DMS114 treated with DMSO at 0.1 percent for 48 hours (cell line): ENCODE data around the gene MAVS.
"Not testable (repeated sequence)": the region's sequence is repeated elsewhere in the genome, so short reads cannot be mapped to it uniquely, and the experiment has no call there.

ENCODE experiments used
- DNase-seq: peaks from one replicate; lab custom pipeline; 2025; ENCODE audit not compliant: unreplicated experiment; lab: John Stamatoyannopoulos, UW

The MAVS gene

GRCh38 chr20:3906744-3907721 lies 60.4 kb downstream of the MAVS start:
- DNase-seq: not testable (repeated sequence)

DNA sequence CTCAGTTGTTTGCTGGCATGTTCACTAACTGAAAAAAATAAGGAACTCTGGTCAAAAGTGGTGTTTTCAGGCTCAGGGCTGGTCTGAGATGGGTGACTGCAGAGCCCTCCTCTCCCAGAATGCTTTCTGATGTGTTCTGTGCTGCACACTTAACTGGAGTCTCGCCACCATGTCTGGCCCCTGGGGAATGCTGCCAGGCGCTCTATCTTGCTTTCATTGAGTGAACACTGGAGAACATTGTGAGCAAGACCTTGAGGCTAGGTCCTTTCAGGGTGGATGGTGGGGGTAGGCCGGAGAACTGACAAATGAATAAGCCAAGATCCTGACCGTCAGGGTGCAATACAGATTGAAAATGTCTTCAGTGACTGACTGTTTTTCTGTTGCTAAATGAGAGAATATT lies 62.0 kb downstream of the MAVS start:
- no peak for DNase-seq

DNA sequence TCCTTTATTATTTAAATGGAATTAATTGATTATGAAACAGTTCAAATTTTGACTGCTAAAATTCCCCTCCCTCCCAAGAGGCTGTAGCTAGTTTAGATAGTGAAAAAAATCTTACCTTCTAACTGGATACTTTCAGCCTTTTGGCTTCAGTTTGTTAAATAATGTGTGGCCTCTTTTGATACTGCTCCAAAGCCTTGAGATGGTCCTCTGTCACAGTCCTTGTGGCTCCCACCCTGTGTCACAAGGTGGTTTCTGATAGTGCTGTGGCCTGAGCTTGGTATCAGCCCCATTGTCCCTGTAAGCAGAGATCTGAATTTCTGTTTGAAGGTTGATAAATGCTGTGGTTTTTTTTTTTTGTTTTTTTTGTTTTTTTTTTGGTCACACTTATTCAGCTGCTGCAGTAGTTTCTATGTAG lies 63.3 kb downstream of the MAVS start:
- no peak for DNase-seq

GRCh38 chr20:3910853-3911252 lies 64.2 kb downstream of the MAVS start:
- no peak for DNase-seq

GRCh38 chr20:3911956-3912355 lies 65.3 kb downstream of the MAVS start:
- no peak for DNase-seq

DNA sequence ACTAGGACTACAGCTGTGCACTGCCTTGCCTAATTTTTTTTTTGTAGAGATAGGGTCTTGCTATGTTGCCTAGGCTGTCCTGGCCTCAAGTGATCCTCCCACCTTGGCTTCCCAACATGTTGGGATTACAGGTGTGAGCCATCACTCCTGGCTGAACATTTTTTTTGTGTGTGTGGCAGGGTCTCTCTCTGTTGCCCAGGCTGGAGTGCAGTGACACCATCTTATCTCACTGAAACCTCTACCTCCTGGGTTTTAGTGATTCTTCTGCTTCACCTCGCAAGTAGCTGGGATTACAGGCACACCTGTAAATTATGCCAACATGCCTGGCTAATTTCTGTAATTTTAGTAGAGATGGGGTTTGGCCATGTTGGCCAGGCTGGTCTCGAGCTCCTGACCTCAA lies 67.8 kb downstream of the MAVS start:
- no peak for DNase-seq

DNA sequence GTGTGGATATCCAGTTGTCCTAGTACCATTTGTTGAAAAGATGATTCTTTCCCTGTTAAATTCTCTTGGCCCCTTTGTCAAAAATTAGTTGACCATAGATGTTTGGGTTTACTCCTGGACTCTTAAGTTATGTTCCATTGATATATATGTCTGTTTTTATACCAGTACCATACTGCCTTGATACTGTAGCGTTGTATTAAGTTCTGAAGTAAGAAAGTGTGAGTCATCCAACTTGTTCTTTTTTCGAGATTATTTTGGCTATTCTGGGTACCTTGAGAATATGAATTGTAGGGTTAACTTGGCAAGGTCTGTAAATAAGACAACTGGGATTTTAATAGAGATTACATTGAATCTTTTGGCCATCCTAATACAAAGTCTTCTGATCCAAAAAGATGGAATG lies 69.1 kb downstream of the MAVS start:
- DNase-seq: no peak

GRCh38 chr20:3916364-3916763 lies 69.7 kb downstream of the MAVS start:
- DNase-seq: no peak

- DNase-seq: no peak
Measured at GRCh38 chr20:3919352-3919751, 72.7 kb downstream of the MAVS start.

GRCh38 chr20:3922223-3922982 lies 75.8 kb downstream of the MAVS start:
- no peak for DNase-seq

DNA sequence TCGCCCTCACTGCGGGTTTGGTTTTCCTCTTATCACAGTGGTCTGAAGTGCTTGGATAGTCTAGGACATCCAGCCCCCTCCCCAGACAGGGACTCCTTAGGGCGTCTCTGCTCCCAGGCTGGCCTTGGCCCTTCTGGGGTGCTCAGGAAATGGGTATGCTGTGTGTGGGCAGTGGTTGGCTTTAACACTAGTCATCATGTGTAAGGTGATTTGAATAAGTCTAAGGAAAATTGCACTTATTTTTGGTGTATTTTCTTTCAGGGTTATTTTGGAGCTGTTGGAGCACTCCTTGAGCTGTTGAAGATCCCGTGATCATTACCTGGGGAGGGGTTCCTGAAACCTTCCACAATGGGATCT lies 76.3 kb downstream of the MAVS start:
- DNase-seq: no peak

DNA sequence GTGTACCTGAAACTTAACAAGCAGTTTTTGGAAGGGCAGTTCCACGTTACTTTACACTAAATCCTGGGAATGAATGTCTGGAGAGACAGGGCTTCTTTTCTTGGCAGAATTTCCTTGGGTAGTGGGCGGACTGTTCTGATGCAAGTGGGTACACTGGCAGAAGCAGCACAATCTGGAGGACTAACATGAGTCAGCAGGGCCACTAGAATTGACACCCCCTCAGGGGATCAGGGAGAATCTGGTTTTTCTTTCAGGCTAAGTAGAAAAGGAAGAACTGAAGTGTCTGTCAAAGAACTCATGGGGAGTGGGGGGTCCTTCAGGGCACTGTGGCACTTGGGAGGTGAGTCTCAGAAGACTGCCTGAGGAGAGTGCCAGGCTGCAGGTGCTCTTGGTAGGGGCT lies 77.2 kb downstream of the MAVS start:
- no peak for DNase-seq

DNA sequence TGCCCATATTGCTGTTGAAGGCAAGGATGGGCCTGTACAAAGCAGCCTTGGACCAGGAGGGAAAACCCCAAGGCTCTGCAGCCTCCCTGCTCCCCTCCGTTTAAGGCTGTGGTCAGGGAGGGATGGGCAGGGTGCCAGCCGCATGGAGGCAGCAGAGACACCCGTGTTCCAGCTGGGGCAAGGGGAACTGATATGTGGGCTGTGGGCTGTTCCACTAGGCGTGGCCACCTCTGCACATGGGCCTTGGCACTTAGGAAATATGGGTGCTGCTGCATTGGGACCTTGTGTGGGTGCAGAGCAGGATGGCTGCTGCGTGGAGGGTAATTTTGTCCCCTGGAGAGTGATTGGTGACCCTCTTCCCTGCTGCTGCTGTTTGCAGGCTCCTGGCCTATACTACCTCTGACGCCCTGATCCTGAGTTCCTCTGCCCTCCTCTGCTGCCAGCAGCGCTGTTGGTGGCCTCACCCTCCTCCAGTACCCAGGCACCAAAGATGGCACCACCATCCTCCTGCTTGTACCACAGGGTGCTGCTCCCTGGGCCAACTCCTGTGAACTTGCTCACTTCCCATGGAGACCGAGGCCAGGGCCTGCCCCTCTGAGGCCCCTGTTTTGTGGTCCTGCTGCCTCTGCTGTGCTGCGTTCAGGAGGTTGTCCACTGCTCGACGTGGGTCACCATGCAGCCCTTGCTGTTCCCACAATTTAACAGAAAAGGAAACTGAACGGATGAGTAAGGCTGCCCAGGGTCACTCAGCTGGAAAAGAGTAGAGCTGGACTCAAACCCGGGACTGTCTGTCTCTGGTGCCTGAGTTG lies 77.9 kb downstream of the MAVS start:
- no peak for DNase-seq

DNA sequence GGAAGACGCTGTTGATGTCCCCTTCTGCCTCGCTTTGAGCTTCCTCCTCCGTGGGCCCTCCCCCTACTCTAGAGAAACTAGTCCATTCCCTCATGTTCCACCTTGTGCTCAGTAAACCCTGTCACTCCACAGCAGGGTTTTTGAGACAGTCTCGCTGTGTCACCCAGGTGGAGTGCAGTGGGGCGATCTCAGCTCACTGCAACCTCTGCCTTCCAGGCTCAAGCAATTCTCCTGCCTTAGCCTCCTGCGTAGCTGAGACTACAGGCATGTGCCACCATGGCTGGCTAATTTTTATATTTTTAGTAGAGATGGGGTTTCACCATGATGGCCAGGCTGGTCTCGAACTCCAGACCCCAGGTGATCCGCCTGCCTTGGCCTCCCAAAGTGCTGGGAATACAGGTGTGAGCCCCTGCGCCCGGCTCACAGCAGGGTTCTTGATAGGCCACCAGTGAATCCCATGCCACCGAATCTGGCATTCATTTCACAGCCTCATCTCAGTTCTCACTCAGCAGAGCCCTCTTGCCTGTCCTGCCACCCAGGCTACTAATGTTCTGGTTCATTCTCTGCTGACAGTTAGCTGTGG lies 78.6 kb downstream of the MAVS start:
- no peak for DNase-seq
